Measurements from ENCODE around the gene SBNO2. TPM values are rescaled to one million over a fixed set of nuclear protein-coding genes. Genes with fewer than 3 reads are reported as not detected.

Gene SBNO2
- total RNA-seq, 1 donor from 2014 or later: 53.0 TPM

GRCh38 chr19:1167687-1168571 lies 6.1 kb downstream of the SBNO2 start:
- H3K27me3 Mint-ChIP-seq (ENCODE audit: low read depth): no peaks in the 10 kb centered on the region
- peak overlapping the region; percentile 66 for H3K4me3 Mint-ChIP-seq
- TF ChIP-seq, protein P1, sequence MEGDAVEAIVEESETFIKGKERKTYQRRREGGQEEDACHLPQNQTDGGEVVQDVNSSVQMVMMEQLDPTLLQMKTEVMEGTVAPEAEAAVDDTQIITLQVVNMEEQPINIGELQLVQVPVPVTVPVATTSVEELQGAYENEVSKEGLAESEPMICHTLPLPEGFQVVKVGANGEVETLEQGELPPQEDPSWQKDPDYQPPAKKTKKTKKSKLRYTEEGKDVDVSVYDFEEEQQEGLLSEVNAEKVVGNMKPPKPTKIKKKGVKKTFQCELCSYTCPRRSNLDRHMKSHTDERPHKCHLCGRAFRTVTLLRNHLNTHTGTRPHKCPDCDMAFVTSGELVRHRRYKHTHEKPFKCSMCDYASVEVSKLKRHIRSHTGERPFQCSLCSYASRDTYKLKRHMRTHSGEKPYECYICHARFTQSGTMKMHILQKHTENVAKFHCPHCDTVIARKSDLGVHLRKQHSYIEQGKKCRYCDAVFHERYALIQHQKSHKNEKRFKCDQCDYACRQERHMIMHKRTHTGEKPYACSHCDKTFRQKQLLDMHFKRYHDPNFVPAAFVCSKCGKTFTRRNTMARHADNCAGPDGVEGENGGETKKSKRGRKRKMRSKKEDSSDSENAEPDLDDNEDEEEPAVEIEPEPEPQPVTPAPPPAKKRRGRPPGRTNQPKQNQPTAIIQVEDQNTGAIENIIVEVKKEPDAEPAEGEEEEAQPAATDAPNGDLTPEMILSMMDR (IDR thresholded peaks at IDR 0.05; ENCODE audit: unreplicated experiment): no peak
- H3K36me3 Mint-ChIP-seq: peaks cover 3% of the 10 kb centered on the region
- peak overlapping the region; percentile 67 for H3K27ac Mint-ChIP-seq
- DNase-seq (ENCODE audit: low spot score in 2 of 2, unreplicated experiment in 2 of 2): no peak
- peaks cover 41% of the 10 kb centered on the region for H3K4me1 Mint-ChIP-seq
- H3K9me3 Mint-ChIP-seq: no peaks in the 10 kb centered on the region

GRCh38 chr19:1166872-1167573 lies 7.0 kb downstream of the SBNO2 start:
- DNase-seq (ENCODE audit: low spot score in 2 of 2, unreplicated experiment in 2 of 2): no peak
- Mint-ChIP-seq H3K27me3 (ENCODE audit: low read depth) (no peaks in the 10 kb centered on the region), H3K4me1 (peaks cover 33% of the 10 kb centered on the region), H3K27ac (no peak overlapping the region), H3K4me3 (no peak overlapping the region), H3K9me3 (no peaks in the 10 kb centered on the region), H3K36me3 (peaks cover 3% of the 10 kb centered on the region)
- TF ChIP-seq, protein P1 (IDR thresholded peaks at IDR 0.05; ENCODE audit: unreplicated experiment): no peak

DNA sequence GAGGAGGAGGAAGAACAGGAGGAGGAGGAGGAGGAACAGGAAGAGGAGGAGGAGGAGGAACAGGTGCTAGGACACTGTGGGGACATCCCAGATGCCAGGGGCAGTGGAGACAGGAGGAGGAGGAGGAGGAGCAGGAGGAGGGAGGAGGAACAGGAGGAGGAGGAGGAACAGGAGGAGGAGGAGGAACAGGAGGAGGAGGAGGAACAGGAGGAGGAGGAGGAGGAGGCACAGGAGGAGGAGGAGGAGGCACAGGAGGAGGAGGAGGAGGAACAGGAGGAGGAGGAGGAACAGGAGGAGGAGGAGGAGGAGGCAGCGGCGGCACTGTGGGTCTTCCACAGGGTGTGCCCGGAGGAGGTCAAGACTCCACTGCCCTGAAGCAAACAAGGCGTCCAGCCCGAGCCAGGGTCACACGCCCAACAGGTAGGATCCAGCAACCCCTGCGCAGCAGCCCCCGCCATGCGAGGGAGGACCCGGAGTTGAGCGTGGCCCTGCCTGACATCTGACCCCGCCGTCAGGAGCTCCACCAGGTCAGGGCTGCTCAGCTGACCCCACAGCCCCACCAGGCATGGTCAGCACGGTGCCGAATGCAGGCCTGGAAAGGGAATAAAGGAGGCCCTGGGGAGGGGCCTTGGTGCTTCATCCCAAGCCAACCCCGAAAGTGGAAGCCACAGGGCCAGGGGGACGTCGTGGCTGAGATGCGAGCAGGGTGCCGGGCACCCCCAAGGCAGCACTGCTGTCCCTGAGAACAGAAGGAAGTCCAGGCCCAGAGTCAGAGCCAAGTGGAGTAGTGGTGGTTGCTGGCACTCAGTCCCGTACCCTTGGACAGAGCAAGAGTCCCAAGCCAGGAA lies 9.2 kb downstream of the SBNO2 start:
- H3K9me3 Mint-ChIP-seq: no peaks in the 10 kb centered on the region
- no peak for DNase-seq (ENCODE audit: low spot score in 2 of 2, unreplicated experiment in 2 of 2)
- H3K36me3 Mint-ChIP-seq: peaks cover 3% of the 10 kb centered on the region
- TF ChIP-seq, protein P1 (IDR thresholded peaks at IDR 0.05; ENCODE audit: unreplicated experiment): no peak
- H3K4me3 Mint-ChIP-seq: no peak overlapping the region
- no peaks in the 10 kb centered on the region for H3K27me3 Mint-ChIP-seq (ENCODE audit: low read depth)
- H3K27ac Mint-ChIP-seq: peak overlapping the region; percentile 43
- peaks cover 19% of the 10 kb centered on the region for H3K4me1 Mint-ChIP-seq

DNA sequence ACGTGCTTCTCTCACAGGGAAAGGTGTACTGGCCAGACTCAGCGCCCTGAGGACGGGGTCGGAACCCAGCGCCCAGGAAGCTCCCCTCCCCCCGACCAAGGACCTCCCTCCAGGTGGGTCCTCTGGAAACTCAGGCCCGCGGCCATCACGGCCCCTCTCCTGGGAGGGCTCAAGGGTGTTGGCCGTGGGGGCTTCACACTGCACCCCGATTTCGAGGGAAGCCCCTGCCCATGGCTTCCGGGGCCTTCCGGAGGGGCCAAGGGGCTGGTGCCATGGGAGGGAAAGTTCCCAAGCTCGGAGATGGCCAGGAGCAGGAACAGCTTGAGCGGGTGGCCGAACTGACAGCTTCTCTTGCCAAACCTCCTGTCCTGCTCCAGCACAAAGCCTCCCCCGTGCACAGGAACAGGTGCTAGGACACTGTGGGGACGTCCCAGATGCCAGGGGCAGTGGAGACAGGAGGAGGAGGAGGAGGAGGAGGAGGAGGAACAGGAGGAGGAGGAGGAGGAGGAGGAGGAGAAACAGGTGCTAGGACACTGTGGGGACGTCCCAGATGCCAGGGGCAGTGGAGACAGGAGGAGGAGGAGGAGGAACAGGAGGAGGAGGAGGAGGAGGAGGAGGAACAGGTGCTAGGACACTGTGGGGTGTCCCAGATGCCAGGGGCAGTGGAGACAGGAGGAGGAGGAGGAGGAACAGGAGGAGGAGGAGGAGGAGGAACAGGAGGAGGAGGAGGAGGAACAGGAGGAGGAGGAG lies 10.0 kb downstream of the SBNO2 start:
- TF ChIP-seq, protein P1 (IDR thresholded peaks at IDR 0.05; ENCODE audit: unreplicated experiment): no peak
- Mint-ChIP-seq H3K4me1 (peaks cover 12% of the 10 kb centered on the region), H3K36me3 (peaks cover 3% of the 10 kb centered on the region)

More for the DNA sequence above, 10.0 kb downstream of the SBNO2 start:
- Mint-ChIP-seq H3K27ac (no peak overlapping the region), H3K9me3 (no peaks in the 10 kb centered on the region), H3K27me3 (ENCODE audit: low read depth) (no peaks in the 10 kb centered on the region), H3K4me3 (no peak overlapping the region)
- no peak for DNase-seq (ENCODE audit: low spot score in 2 of 2, unreplicated experiment in 2 of 2)

Measured in mesothelial cell of epicardium (in vitro differentiated cells).